Thoracic aorta (tissue), 2 donors: ENCODE data around the gene LRRC43. TPM values are rescaled to one million over a fixed set of nuclear protein-coding genes. Genes with fewer than 3 reads are reported as not detected.

Experiments used
- ATAC-seq: fragments of 150-250 bp; one replicate; pipeline ENCODE4 v1.8.0; 2017; ENCODE audit warnings: low read depth; ENCODE audit not compliant: insufficient number of reproducible peaks, low FRiP score
- DNase-seq: peaks from one replicate; pipeline ENCODE4 v3.0.0-alpha.2; 2020; ENCODE audit warnings: low spot score
- H3K27ac ChIP-seq, 2 donors: fragments of 200-600 bp; sonication (generic); 1 replicate in 1 of 2; 2 replicates in 1 of 2; pipeline ENCODE4 v1.5.1; 2016; ENCODE audit warnings: mild to moderate bottlenecking in 2 of 2, moderate library complexity in 2 of 2
- H3K27me3 ChIP-seq: fragments of 200-600 bp; sonication (generic); replicated peaks from 2 replicates; pipeline ENCODE4 v1.6.0; 2016; ENCODE audit warnings: mild to moderate bottlenecking; ENCODE audit not compliant: insufficient read depth
- H3K36me3 ChIP-seq: fragments of 200-600 bp; sonication (generic); one replicate; pipeline ENCODE4 v1.5.1; 2016
- H3K4me1 ChIP-seq, 2 donors: fragments of 200-600 bp; sonication (generic); 1 replicate in 1 of 2; 2 replicates in 1 of 2; pipeline versions ENCODE4 v1.5.1 to v1.6.0; 2016; ENCODE audit warnings: low read depth in 2 of 2, mild to moderate bottlenecking in 1 of 2; ENCODE audit not compliant: control insufficient read depth in 1 of 2
- H3K4me3 ChIP-seq: fragments of 200-600 bp; sonication (generic); 2 replicates; pipeline ENCODE4 v1.5.1; 2016; ENCODE audit warnings: mild to moderate bottlenecking
- H3K9me3 ChIP-seq: fragments of 200-600 bp; sonication (generic); 2 replicates; pipeline ENCODE4 v1.5.1; 2016
- CTCF ChIP-seq: fragments of 200-600 bp; sonication (generic); IDR thresholded peaks from one replicate; pipeline ENCODE4 v1.5.1; 2019; ENCODE audit warnings: antibody characterized with exemption
- total RNA-seq, 2 donors: library from RNA; depleted of rRNA; stranded (reverse); fragments of >200 nt; gene quantifications; one replicate each; pipeline versions ENCODE4 v1.1.0 to v1.2.3, GENCODE V29; 2016

LRRC43 gene
- total RNA-seq, 2 donors from 2014 or later: not detected

- no peak for TF ChIP-seq CTCF
- Histone ChIP-seq H3K27ac (no peak overlapping the region), H3K4me3 (no peak overlapping the region), H3K27me3 (no peaks in the 10 kb centered on the region), H3K4me1 (no peaks in the 10 kb centered on the region), H3K36me3 (peaks cover 37% of the 10 kb centered on the region), H3K9me3 (no peaks in the 10 kb centered on the region)
- DNase-seq (no peak), ATAC-seq (no peak)
Measured at GRCh38 chr12:122245553-122245952, 62.6 kb downstream of the LRRC43 start.

- Histone ChIP-seq H3K4me1 (no peaks in the 10 kb centered on the region), H3K9me3 (no peaks in the 10 kb centered on the region), H3K27ac (no peak overlapping the region), H3K4me3 (no peak overlapping the region), H3K36me3 (peaks cover 27% of the 10 kb centered on the region), H3K27me3 (no peaks in the 10 kb centered on the region)
- DNase-seq: no peak
- no peak for TF ChIP-seq CTCF
- no peak for ATAC-seq
Measured at GRCh38 chr12:122250047-122250446, 67.1 kb downstream of the LRRC43 start.

- TF ChIP-seq CTCF: no peak
- Histone ChIP-seq H3K27me3 (no peaks in the 10 kb centered on the region), H3K27ac (no peak overlapping the region), H3K4me1 (no peaks in the 10 kb centered on the region), H3K36me3 (peaks cover 27% of the 10 kb centered on the region), H3K4me3 (no peak overlapping the region), H3K9me3 (no peaks in the 10 kb centered on the region)
- DNase-seq (no peak), ATAC-seq (no peak)
Measured at GRCh38 chr12:122250536-122250935, 67.6 kb downstream of the LRRC43 start.

Other genes starting within 250 kb of the LRRC43 start
- 10 to 100 TPM in 1 of 2 donors, 1 to 10 TPM in 1; 9.6 to 12.9 TPM for gene BCL7A, start 161.2 kb upstream of the LRRC43 start, total RNA-seq
- gene MLXIP, start 104.4 kb upstream of the LRRC43 start, total RNA-seq: 10 to 100 TPM; 35.5 to 50.3 TPM
- gene IL31, start 8.9 kb upstream of the LRRC43 start, total RNA-seq: not detected
- gene B3GNT4, start 20.6 kb downstream of the LRRC43 start, total RNA-seq: 1 to 10 TPM in 1 of 2 donors, not detected in 1; 2.4 TPM
- gene DIABLO, start 42.9 kb downstream of the LRRC43 start, total RNA-seq: 10 to 100 TPM; 34.7 to 48.8 TPM
- gene VPS33A, start 83.4 kb downstream of the LRRC43 start, total RNA-seq: 10 to 100 TPM; 10.7 to 12.5 TPM
- gene CLIP1, start 239.5 kb downstream of the LRRC43 start, total RNA-seq: 100 to 1,000 TPM in 1 of 2 donors, 10 to 100 TPM in 1; 91.2 to 180 TPM